GM12865 (cell line): Measurements from ENCODE around the gene KRTAP13-1.
A peak's percentile ranks its signal among the peaks of the same experiment; 100 is the strongest.

Experiments
- DNase-seq: peaks from one replicate; pipeline ENCODE4 v3.0.0; 2010; ENCODE audit warnings: low read depth
- H3K4me3 ChIP-seq: 2 replicates; pipeline ENCODE4 v1.5.1; 2011; ENCODE audit warnings: mild to moderate bottlenecking, low read depth, low read length, control low read depth
- CTCF ChIP-seq: IDR thresholded peaks from 2 replicates; pipeline ENCODE4 v1.5.1; 2011; ENCODE audit warnings: low read length, control low read depth, low read depth, inconsistent platforms; ENCODE audit not compliant: insufficient read depth; ENCODE audit errors: missing control alignments

The KRTAP13-1 gene

GRCh38 chr21:30430170-30430655 lies 34.4 kb downstream of the KRTAP13-1 start, which contains the start of gene KRTAP13-4:
KRTAP13-4 (plus strand) TSS chr21:30430220; CDS start chr21:30430276, 56 bp downstream.
- no peak for TF ChIP-seq CTCF
- no peak within 1 kb of the TSS for H3K4me3 ChIP-seq
- DNase-seq = no peak

- TF ChIP-seq CTCF = peak; percentile 58
- no peak overlapping the region for H3K4me3 ChIP-seq
- peak; percentile 52 for DNase-seq
Measured at GRCh38 chr21:30434033-30434631, 38.3 kb downstream of the KRTAP13-1 start.

GRCh38 chr21:30437010-30437565 lies 41.3 kb downstream of the KRTAP13-1 start:
- TF ChIP-seq CTCF = no peak
- no peak overlapping the region for H3K4me3 ChIP-seq
- no peak for DNase-seq

GRCh38 chr21:30439975-30440374 lies 44.1 kb downstream of the KRTAP13-1 start, which contains the start of gene KRTAP15-1:
KRTAP15-1 (plus strand) TSS chr21:30440275; CDS start chr21:30440328, 53 bp downstream.
- TF ChIP-seq CTCF = no peak
- no peak for DNase-seq
- no peak within 1 kb of the TSS for H3K4me3 ChIP-seq

GRCh38 chr21:30443226-30443625 lies 47.4 kb downstream of the KRTAP13-1 start:
- no peak overlapping the region for H3K4me3 ChIP-seq
- no peak for TF ChIP-seq CTCF
- DNase-seq = no peak

- no peak overlapping the region for H3K4me3 ChIP-seq
- DNase-seq = no peak
- TF ChIP-seq CTCF = no peak
Measured at GRCh38 chr21:30444204-30444603, 48.4 kb downstream of the KRTAP13-1 start.
